ENCODE data around the gene STXBP5.

The STXBP5 gene

GRCh38 chr6:147207351-147207750, 3.1 kb downstream of the STXBP5 start:
- DNase-seq (ENCODE audit: extremely low spot score): no peak
- CTCF ChIA-PET: no interaction called here
- TF ChIP-seq, protein P1, sequence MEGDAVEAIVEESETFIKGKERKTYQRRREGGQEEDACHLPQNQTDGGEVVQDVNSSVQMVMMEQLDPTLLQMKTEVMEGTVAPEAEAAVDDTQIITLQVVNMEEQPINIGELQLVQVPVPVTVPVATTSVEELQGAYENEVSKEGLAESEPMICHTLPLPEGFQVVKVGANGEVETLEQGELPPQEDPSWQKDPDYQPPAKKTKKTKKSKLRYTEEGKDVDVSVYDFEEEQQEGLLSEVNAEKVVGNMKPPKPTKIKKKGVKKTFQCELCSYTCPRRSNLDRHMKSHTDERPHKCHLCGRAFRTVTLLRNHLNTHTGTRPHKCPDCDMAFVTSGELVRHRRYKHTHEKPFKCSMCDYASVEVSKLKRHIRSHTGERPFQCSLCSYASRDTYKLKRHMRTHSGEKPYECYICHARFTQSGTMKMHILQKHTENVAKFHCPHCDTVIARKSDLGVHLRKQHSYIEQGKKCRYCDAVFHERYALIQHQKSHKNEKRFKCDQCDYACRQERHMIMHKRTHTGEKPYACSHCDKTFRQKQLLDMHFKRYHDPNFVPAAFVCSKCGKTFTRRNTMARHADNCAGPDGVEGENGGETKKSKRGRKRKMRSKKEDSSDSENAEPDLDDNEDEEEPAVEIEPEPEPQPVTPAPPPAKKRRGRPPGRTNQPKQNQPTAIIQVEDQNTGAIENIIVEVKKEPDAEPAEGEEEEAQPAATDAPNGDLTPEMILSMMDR (IDR thresholded peaks at IDR 0.05; ENCODE audit: control extremely low read depth, extremely low read depth, low read depth, missing control alignments): no peak
- POLR2A ChIA-PET: no interaction called here

DNA sequence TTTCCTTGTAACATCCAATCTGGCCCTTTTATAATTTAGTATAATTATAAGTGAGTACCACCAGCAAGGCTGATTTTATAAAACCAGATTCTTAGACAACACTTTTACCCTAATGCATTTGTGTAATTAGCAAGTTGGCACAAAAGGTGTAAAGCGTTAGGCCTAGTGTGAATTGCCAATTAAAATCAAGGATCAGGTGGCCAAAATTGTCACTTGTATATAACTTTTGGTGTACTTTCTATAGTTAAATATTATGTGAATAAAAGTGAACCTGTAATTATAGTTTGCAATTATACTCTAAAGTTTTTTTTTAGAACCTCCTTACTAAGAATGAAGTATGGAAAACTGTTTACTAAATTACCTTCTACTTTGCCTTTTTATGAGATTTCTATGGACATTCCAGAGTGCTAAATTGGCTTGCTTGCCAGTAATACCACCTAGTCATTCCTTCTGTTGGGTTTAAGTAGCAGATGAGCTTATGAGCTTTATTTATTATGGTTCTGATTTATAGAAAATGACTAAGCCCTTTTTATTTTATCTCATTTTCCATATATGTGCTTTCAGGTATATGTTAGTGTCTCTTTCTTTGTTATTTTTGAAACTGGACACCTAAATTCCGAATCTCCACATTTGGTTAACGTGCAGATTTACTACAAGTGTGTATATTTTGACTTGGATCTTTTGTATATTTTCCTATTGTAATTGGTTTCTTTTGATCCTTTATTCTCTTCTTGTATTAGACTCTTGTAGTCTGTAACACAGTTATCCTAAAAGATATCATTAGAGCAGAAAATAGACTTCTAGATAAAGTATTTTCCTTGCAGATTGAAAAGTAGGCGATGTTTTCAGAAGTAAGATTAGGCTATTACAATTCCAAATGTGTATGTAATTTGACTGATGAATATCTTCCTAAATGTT, 3.9 kb downstream of the STXBP5 start:
- ChIA-PET POLR2A (no interaction called here), CTCF (no interaction called here)
- DNase-seq (ENCODE audit: extremely low spot score): no peak
- TF ChIP-seq, protein P1 (IDR thresholded peaks at IDR 0.05; ENCODE audit: control extremely low read depth, extremely low read depth, low read depth, missing control alignments): no peak

GRCh38 chr6:147209762-147210449, 5.7 kb downstream of the STXBP5 start:
- CTCF ChIA-PET: no interaction called here
- no peak for DNase-seq (ENCODE audit: extremely low spot score)
- TF ChIP-seq, protein P1 (IDR thresholded peaks at IDR 0.05; ENCODE audit: control extremely low read depth, extremely low read depth, low read depth, missing control alignments): no peak
- POLR2A ChIA-PET: no interaction called here

GRCh38 chr6:147211349-147211748, 7.1 kb downstream of the STXBP5 start:
- POLR2A ChIA-PET: no interaction called here
- no peak for DNase-seq (ENCODE audit: extremely low spot score)
- CTCF ChIA-PET: no interaction called here
- TF ChIP-seq, protein P1 (IDR thresholded peaks at IDR 0.05; ENCODE audit: control extremely low read depth, extremely low read depth, low read depth, missing control alignments): no peak

DNA sequence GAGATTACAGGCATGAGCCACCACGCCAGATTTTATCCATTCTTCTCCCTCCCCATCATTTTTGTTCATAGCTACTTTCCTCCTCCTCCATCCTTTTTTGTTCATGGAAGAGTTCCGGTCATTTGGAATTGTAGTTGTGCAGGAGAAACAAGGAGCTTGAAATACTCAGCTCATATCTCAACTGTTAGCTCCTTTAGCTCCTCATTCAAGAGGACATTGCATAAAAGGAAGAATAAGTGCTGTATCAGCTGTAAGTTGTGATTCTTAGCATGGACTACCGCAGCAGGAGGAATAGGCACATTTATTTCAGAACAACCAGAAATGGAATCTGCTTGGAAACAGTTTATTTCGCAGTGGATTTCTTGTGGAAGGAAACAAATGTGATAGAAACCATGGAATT, 7.6 kb downstream of the STXBP5 start:
- CTCF ChIA-PET: interaction anchor here (0.8 kb wide), 1 partner anchor 34 kb away, joined by 3 read pairs; no protein-coding TSS in a partner anchor
- DNase-seq (ENCODE audit: extremely low spot score): no peak
- TF ChIP-seq, protein P1 (IDR thresholded peaks at IDR 0.05; ENCODE audit: control extremely low read depth, extremely low read depth, low read depth, missing control alignments): no peak
- POLR2A ChIA-PET: no interaction called here

- ChIA-PET POLR2A (no interaction called here), CTCF (interaction anchor here (0.6 to 1.1 kb wide), 4 partner anchors 10 to 346 kb away, joined by 3 read pairs; no protein-coding TSS in a partner anchor)
- TF ChIP-seq, protein P1 (IDR thresholded peaks at IDR 0.05; ENCODE audit: control extremely low read depth, extremely low read depth, low read depth, missing control alignments): no peak
- DNase-seq (ENCODE audit: extremely low spot score): no peak
Measured at GRCh38 chr6:147212622-147213021, 8.4 kb downstream of the STXBP5 start.
